PC-9 (cell line): ENCODE measurements around the gene APBB1IP.

Experiments
- EZH2 ChIP-seq: fragments of 200-600 bp; sonication (generic); IDR thresholded peaks from 2 replicates; pipeline ENCODE4 v1.8.0; 2017; ENCODE audit warnings: antibody characterized with exemption, low read depth
- TF ChIP-seq, protein P1 (sequence below): fragments of 200-600 bp; sonication (generic); conservative IDR thresholded peaks from 2 replicates; pipeline ENCODE4 v1.6.1; 2017; ENCODE audit warnings: mixed run types, antibody characterized with exemption, mild to moderate bottlenecking, moderate library complexity

- TF ChIP-seq, protein P1, sequence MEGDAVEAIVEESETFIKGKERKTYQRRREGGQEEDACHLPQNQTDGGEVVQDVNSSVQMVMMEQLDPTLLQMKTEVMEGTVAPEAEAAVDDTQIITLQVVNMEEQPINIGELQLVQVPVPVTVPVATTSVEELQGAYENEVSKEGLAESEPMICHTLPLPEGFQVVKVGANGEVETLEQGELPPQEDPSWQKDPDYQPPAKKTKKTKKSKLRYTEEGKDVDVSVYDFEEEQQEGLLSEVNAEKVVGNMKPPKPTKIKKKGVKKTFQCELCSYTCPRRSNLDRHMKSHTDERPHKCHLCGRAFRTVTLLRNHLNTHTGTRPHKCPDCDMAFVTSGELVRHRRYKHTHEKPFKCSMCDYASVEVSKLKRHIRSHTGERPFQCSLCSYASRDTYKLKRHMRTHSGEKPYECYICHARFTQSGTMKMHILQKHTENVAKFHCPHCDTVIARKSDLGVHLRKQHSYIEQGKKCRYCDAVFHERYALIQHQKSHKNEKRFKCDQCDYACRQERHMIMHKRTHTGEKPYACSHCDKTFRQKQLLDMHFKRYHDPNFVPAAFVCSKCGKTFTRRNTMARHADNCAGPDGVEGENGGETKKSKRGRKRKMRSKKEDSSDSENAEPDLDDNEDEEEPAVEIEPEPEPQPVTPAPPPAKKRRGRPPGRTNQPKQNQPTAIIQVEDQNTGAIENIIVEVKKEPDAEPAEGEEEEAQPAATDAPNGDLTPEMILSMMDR = no peak
- TF ChIP-seq EZH2 = no peak
Observed at GRCh38 chr10:26499426-26499825, 61.3 kb downstream of the APBB1IP start.
